IMR-90 (cell line): ENCODE data around the gene MRGPRF. TPM values are rescaled to one million over a fixed set of nuclear protein-coding genes. Genes with fewer than 3 reads are reported as not detected.

Experiments
- ATAC-seq: fragments of 200-7000 bp; cut with Tn5 transposase; 2 replicates; pipeline ENCODE4 v1.9.1; 2020; ENCODE audit warnings: low read depth, mild to moderate bottlenecking, moderate library complexity
- BruUV-seq: library from RNA; stranded (reverse); fragments of 400-500 nt; replicated peaks from 2 replicates; lab custom pipeline; 2021; lab: Mats Ljungman, UMichigan
- CTCF ChIA-PET: fragments of 300-600 bp; formaldehyde crosslinking; extraction: SDS; loops from one replicate; lab custom pipeline; 2021; ENCODE audit warnings: antibody characterized with exemption; lab: Yijun Ruan, JAX
- POLR2A ChIA-PET: fragments of 300-600 bp; sonication (Branson Sonifier 250); formaldehyde crosslinking; loops from one replicate; lab custom pipeline; 2022; ENCODE audit warnings: antibody characterized with exemption; ENCODE audit not compliant: unreplicated experiment; lab: Charles Lee
- DNase-seq: peaks from one replicate; pipeline ENCODE4 v3.0.0; 2013
- H2AFZ ChIP-seq: replicated peaks from 2 replicates; pipeline ENCODE3; 2013; ENCODE audit warnings: low read length, mild to moderate bottlenecking; ENCODE audit not compliant: poor library complexity
- H2AK5ac ChIP-seq: 2 replicates; pipeline ENCODE4 v1.6.1; 2013; ENCODE audit warnings: low read depth, low read length, inconsistent platforms
- H2AK9ac ChIP-seq: replicated peaks from 2 replicates; pipeline ENCODE3; 2013; ENCODE audit warnings: mild to moderate bottlenecking, low read depth, low read length, moderate library complexity; ENCODE audit not compliant: poor library complexity
- H2BK120ac ChIP-seq: 2 replicates; pipeline ENCODE4 v1.6.1; 2013; ENCODE audit warnings: low read depth, low read length, inconsistent platforms
- H2BK15ac ChIP-seq: 3 replicates; pipeline ENCODE4 v1.6.1; 2013; ENCODE audit warnings: low read depth, low read length, inconsistent platforms
- H2BK20ac ChIP-seq: 2 replicates; pipeline ENCODE4 v1.6.1; 2013; ENCODE audit warnings: low read depth, mild to moderate bottlenecking, inconsistent platforms, low read length, moderate library complexity
- H2BK5ac ChIP-seq: 2 replicates; pipeline ENCODE4 v1.6.1; 2013; ENCODE audit warnings: mild to moderate bottlenecking, low read depth, low read length, inconsistent platforms; ENCODE audit not compliant: poor library complexity, severe bottlenecking
- H3K14ac ChIP-seq: replicated peaks from 2 replicates; pipeline ENCODE4 v1.6.1; 2013; ENCODE audit warnings: low read depth, low read length, inconsistent platforms
- H3K18ac ChIP-seq: 2 replicates; pipeline ENCODE4 v1.6.1; 2013; ENCODE audit warnings: low read depth, low read length, control low read depth
- H3K23ac ChIP-seq: 2 replicates; pipeline ENCODE4 v1.6.1; 2013; ENCODE audit warnings: low read depth, low read length, inconsistent platforms
- H3K27ac ChIP-seq: 2 replicates; pipeline ENCODE4 v1.5.1; 2013; ENCODE audit warnings: mild to moderate bottlenecking, control low read depth, low read length; ENCODE audit not compliant: insufficient read depth
- H3K27me3 ChIP-seq: 2 replicates; pipeline ENCODE4 v1.6.1; 2013; ENCODE audit warnings: low read length; ENCODE audit not compliant: control insufficient read depth, insufficient read depth
- H3K36me3 ChIP-seq: 2 replicates; pipeline ENCODE4 v1.6.1; 2013; ENCODE audit warnings: low read length, mixed read lengths; ENCODE audit not compliant: control insufficient read depth, insufficient read depth
- H3K4ac ChIP-seq: 2 replicates; pipeline ENCODE4 v1.6.1; 2013; ENCODE audit warnings: low read depth, low read length, inconsistent platforms
- H3K4me1 ChIP-seq: 2 replicates; pipeline ENCODE4 v1.6.1; 2013; ENCODE audit warnings: low read length, mixed read lengths; ENCODE audit not compliant: control insufficient read depth, insufficient read depth
- H3K4me2 ChIP-seq: 2 replicates; pipeline ENCODE4 v1.6.1; 2013; ENCODE audit warnings: low read depth, mild to moderate bottlenecking, control low read depth, low read length, moderate library complexity
- H3K4me3 ChIP-seq: 2 replicates; pipeline ENCODE4 v1.5.1; 2013; ENCODE audit warnings: low read depth, mild to moderate bottlenecking, control low read depth, low read length, moderate library complexity; ENCODE audit not compliant: insufficient read depth
- H3K56ac ChIP-seq: 2 replicates; pipeline ENCODE4 v1.6.1; 2013; ENCODE audit warnings: low read length, inconsistent platforms; ENCODE audit not compliant: insufficient read depth; ENCODE audit errors: extremely low read depth
- H3K79me1 ChIP-seq, 2 experiments: 2 replicates each; pipeline ENCODE4 v1.6.1; 2013; ENCODE audit warnings: low read length in 2 of 2, inconsistent platforms in 1 of 2, low read depth in 1 of 2
- H3K9ac ChIP-seq: 2 replicates; pipeline ENCODE4 v1.6.1; 2013; ENCODE audit warnings: low read depth, low read length, control low read depth
- H3K9me1 ChIP-seq: 2 replicates; pipeline ENCODE4 v1.6.1; 2013; ENCODE audit warnings: low read length, inconsistent platforms; ENCODE audit not compliant: insufficient read depth
- H3K9me3 ChIP-seq: 2 replicates; pipeline ENCODE4 v1.6.1; 2013; ENCODE audit warnings: low read length; ENCODE audit not compliant: control insufficient read depth, insufficient read depth
- H4K20me1 ChIP-seq: 2 replicates; pipeline ENCODE4 v1.6.1; 2013; ENCODE audit warnings: low read length, inconsistent platforms; ENCODE audit not compliant: insufficient read depth
- H4K5ac ChIP-seq: 2 replicates; pipeline ENCODE4 v1.6.1; 2013; ENCODE audit warnings: mild to moderate bottlenecking, low read depth, low read length, control low read depth
- H4K8ac ChIP-seq, 2 experiments: 2 replicates each; pipeline ENCODE4 v1.6.1; 2013; ENCODE audit warnings: low read depth in 2 of 2, low read length in 2 of 2, control low read depth in 1 of 2, inconsistent platforms in 1 of 2
- H4K91ac ChIP-seq: 2 replicates; pipeline ENCODE4 v1.6.1; 2013; ENCODE audit warnings: low read depth, low read length, inconsistent platforms; ENCODE audit not compliant: insufficient read depth
- CHD1 ChIP-seq: IDR thresholded peaks from 2 replicates; pipeline ENCODE4 v1.6.1; 2012; ENCODE audit warnings: low read depth, low read length, improper control_type of control experiment
- MAFK ChIP-seq: IDR thresholded peaks from 2 replicates; pipeline ENCODE4 v1.6.1; 2012; ENCODE audit warnings: low read depth, low read length, improper control_type of control experiment
- NFE2L2 ChIP-seq: fragments of 150-350 bp; IDR thresholded peaks from 2 replicates; pipeline ENCODE4 v1.6.1; 2016; ENCODE audit warnings: low read depth, mild to moderate bottlenecking, low read length
- RFX5 ChIP-seq: IDR thresholded peaks from 2 replicates; pipeline ENCODE4 v1.8.0; 2012; ENCODE audit warnings: low read depth, mild to moderate bottlenecking, low read length, moderate library complexity
- dilution Hi-C: fragments of 300-500 bp; cut with HindIII; formaldehyde crosslinking; loops from one replicate; pipeline ENCODE4 v1.14.3; 2018; ENCODE audit warnings: low sequenced_read_pairs; ENCODE audit not compliant: unreplicated experiment
- in situ Hi-C: fragments of 300-500 bp; cut with MboI; formaldehyde crosslinking; loops from 3 replicates; pipeline ENCODE4 v1.14.3; 2019; ENCODE audit warnings: low sequenced_read_pairs, inconsistent platforms, mixed read lengths
- intact Hi-C: fragments of 100-400 bp; cut with micrococcal nuclease; formaldehyde crosslinking; loops from 2 replicates; pipeline ENCODE4 v1.10.0; 2022
- polyA plus RNA-seq, 3 experiments: library from polyadenylated mRNA; depleted of rRNA; stranded (reverse); fragments of >200 nt; gene quantifications; 2 replicates each; pipeline ENCODE4 v1.2.3, GENCODE V29; 2012; ENCODE audit warnings: low replicate concordance in 1 of 3
- total RNA-seq: library from RNA; depleted of rRNA; stranded (reverse); fragments of >200 nt; gene quantifications from 2 replicates; pipeline ENCODE4 v1.2.3, GENCODE V29; 2012
- TF ChIP-seq, protein P1 (sequence below): fragments of 150-350 bp; IDR thresholded peaks from 2 replicates; pipeline ENCODE4 v1.6.1; 2016; ENCODE audit warnings: low read depth, mild to moderate bottlenecking, low read length, moderate library complexity, borderline replicate concordance

MRGPRF gene
- total and polyA plus RNA-seq, 2 of the 4 experiments (the other 2 are of a cell fraction), result 6.3 to 28.8 TPM

GRCh38 chr11:68987211-68987610 is 25.8 kb downstream of the MRGPRF start:
- H3K4me1 ChIP-seq, result no peaks in the 10 kb centered on the region
- no peaks in the 10 kb centered on the region for H3K36me3 ChIP-seq
- H3K56ac ChIP-seq, result no peak overlapping the region
- no peaks in the 10 kb centered on the region for H3K79me1 ChIP-seq
- no peak overlapping the region for H2AK9ac ChIP-seq
- DNase-seq (no peak), ATAC-seq (peak; percentile 37)
- H4K20me1 ChIP-seq, result no peaks in the 10 kb centered on the region
- TF ChIP-seq CHD1 (no peak), MAFK (no peak), NFE2L2 (no peak), RFX5 (no peak)
- TF ChIP-seq, protein P1, sequence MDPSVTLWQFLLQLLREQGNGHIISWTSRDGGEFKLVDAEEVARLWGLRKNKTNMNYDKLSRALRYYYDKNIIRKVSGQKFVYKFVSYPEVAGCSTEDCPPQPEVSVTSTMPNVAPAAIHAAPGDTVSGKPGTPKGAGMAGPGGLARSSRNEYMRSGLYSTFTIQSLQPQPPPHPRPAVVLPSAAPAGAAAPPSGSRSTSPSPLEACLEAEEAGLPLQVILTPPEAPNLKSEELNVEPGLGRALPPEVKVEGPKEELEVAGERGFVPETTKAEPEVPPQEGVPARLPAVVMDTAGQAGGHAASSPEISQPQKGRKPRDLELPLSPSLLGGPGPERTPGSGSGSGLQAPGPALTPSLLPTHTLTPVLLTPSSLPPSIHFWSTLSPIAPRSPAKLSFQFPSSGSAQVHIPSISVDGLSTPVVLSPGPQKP, result no peak
- no peak overlapping the region for H3K18ac ChIP-seq
- no peak overlapping the region for H3K4ac ChIP-seq
- no peak overlapping the region for H3K27ac ChIP-seq
- H2AK5ac ChIP-seq, result no peak overlapping the region
- H2AFZ ChIP-seq, result no peak overlapping the region
- ChIA-PET POLR2A (no interaction called here), CTCF (no interaction called here)
- no peak overlapping the region for H2BK5ac ChIP-seq
- no peaks in the 10 kb centered on the region; the same call in 1 of the 2 replicates for H3K9me3 ChIP-seq
- intact Hi-C loops (no loop called here), in situ Hi-C loops (no loop called here), dilution Hi-C loops (no loop called here)
- H4K8ac ChIP-seq, result no peak overlapping the region
- H4K5ac ChIP-seq, result no peak overlapping the region
- H2BK15ac ChIP-seq, result no peak overlapping the region
- H3K23ac ChIP-seq, result no peak overlapping the region
- H3K27me3 ChIP-seq, result peaks cover 22% of the 10 kb centered on the region
- H3K9ac ChIP-seq, result no peak overlapping the region
- H3K9me1 ChIP-seq, result no peaks in the 10 kb centered on the region
- no peak overlapping the region for H4K91ac ChIP-seq
- no peak overlapping the region for H3K4me2 ChIP-seq
- no peak overlapping the region for H3K14ac ChIP-seq
- no peak overlapping the region for H2BK120ac ChIP-seq
- no peak overlapping the region for H2BK20ac ChIP-seq
- H3K4me3 ChIP-seq, result no peak overlapping the region
- BruUV-seq, result no TSS peak
